Natural killer cell (primary cell): ENCODE measurements around the gene ZCCHC9. TPM values are rescaled to one million over a fixed set of nuclear protein-coding genes. Genes with fewer than 3 reads are reported as not detected.
A peak's percentile ranks its signal among the peaks of the same experiment; 100 is the strongest.

ENCODE experiments used
- ATAC-seq, 3 donors: fragments of 150-1000 bp in 2 of 3; fragments of 200-7000 bp in 1 of 3; cut with Tn5 transposase; 1 replicate in 1 of 3; 2 replicates in 2 of 3; pipeline ENCODE4 v1.10.0; 2021; ENCODE audit warnings: mild to moderate bottlenecking in 2 of 3, moderate library complexity in 2 of 3
- DNase-seq, 2 donors: peaks; one replicate each; pipeline versions ENCODE4 v3.0.0 to v3.0.0-alpha.2; 2013 to 2021; ENCODE audit warnings: mixed read lengths in 1 of 2
- H3K27ac ChIP-seq: one replicate; pipeline ENCODE4 v1.5.1; 2013; ENCODE audit warnings: mild to moderate bottlenecking, low read length
- H3K27me3 ChIP-seq: one replicate; pipeline ENCODE4 v1.6.1; 2013; ENCODE audit warnings: low read length; ENCODE audit not compliant: control insufficient read depth, insufficient read depth
- H3K36me3 ChIP-seq: one replicate; pipeline ENCODE4 v1.6.1; 2013; ENCODE audit warnings: low read length; ENCODE audit not compliant: control insufficient read depth, insufficient read depth
- H3K4me1 ChIP-seq: one replicate; pipeline ENCODE4 v1.6.1; 2013; ENCODE audit warnings: low read length; ENCODE audit not compliant: control insufficient read depth, insufficient read depth
- H3K4me3 ChIP-seq: one replicate; pipeline ENCODE4 v1.5.1; 2013; ENCODE audit warnings: low read length
- H3K9me3 ChIP-seq: one replicate; pipeline ENCODE4 v1.6.1; 2013; ENCODE audit warnings: low read length; ENCODE audit not compliant: control insufficient read depth, insufficient read depth
- H3K27ac Mint-ChIP-seq, 2 donors: one replicate each; pipeline ENCODE4 v1.8.0; 2022; ENCODE audit warnings: mild to moderate bottlenecking in 2 of 2, mixed read lengths in 2 of 2, moderate library complexity in 1 of 2
- H3K27me3 Mint-ChIP-seq, 2 donors: one replicate each; pipeline ENCODE4 v1.8.0; 2022; ENCODE audit warnings: low read depth in 2 of 2, mixed read lengths in 2 of 2
- H3K36me3 Mint-ChIP-seq: one replicate; pipeline ENCODE4 v1.8.0; 2022; ENCODE audit warnings: mixed read lengths
- H3K4me1 Mint-ChIP-seq, 2 donors: one replicate each; pipeline ENCODE4 v1.8.0; 2022; ENCODE audit warnings: mixed read lengths in 2 of 2
- H3K4me3 Mint-ChIP-seq: one replicate; pipeline ENCODE4 v1.8.0; 2022; ENCODE audit warnings: mild to moderate bottlenecking, moderate library complexity, mixed read lengths
- H3K9me3 Mint-ChIP-seq, 2 donors: one replicate each; pipeline ENCODE4 v1.8.0; 2022; ENCODE audit warnings: mixed read lengths in 2 of 2
- CTCF ChIP-seq: fragments of 200-600 bp; IDR thresholded peaks from one replicate; pipeline ENCODE4 v1.8.0; 2022; ENCODE audit warnings: antibody characterized with exemption
- WGBS: methylation state at CpG from one replicate; pipeline ENCODE4 v1.1.7; 2013; ENCODE audit warnings: missing lambda C conversion rate; ENCODE audit not compliant: insufficient coverage; 5-methylcytosine and 5-hydroxymethylcytosine counted together
- intact Hi-C: fragments of 100-400 bp; cut with micrococcal nuclease; formaldehyde crosslinking; loops from one replicate; pipeline ENCODE4 v1.14.2; 2022
- total RNA-seq, 4 donors: library from RNA; stranded (reverse); fragments of 120-200 nt in 1 of 4; gene quantifications; one replicate each; pipeline versions ENCODE4 v1.2.3 to v1.2.4, GENCODE V29; 2013 to 2022

ZCCHC9 gene
- total RNA-seq, 3 donors from 2014 or later (not counting 1 experiment from before 2014, with no cell fraction given) = 9.4 to 10.8 (median 9.8) TPM

DNA sequence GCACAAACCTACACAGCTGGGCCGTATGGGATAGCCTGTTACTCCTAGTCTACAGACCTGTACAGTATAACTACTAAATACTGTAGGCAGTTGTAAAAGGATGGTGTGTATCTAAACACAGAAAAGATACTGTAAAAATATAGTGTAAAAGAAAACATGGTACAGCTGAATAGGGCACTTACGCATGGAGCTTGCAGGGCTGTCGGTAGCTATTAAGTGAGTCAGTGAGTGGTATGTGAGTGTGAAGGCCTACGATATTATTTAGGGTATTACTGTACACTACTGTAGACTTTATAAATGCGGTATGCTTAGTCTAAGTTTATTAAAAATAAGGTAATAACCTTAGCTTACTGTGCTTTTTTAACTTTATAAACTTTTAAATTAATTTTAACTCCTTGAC, 1.2 kb downstream of the ZCCHC9 start:
- no peaks in the 10 kb centered on the region for H3K9me3 Mint-ChIP-seq
- no peak overlapping the region for H3K4me3 ChIP-seq
- 100% methylated on average over 2 of the region's 5 CpGs for WGBS
- no peaks in the 10 kb centered on the region for H3K36me3 ChIP-seq
- peaks cover 27 to 37% of the 10 kb centered on the region in 2 donors for H3K4me1 Mint-ChIP-seq
- TF ChIP-seq CTCF = no peak
- ATAC-seq = no peak
- H3K4me1 ChIP-seq = peaks cover 22% of the 10 kb centered on the region
- peak overlapping the region; percentile 97 to 99 for H3K27ac Mint-ChIP-seq
- intact Hi-C loops = loop anchor here (5.0 kb wide), 1 partner anchor 1775 kb away; the partner anchor contains the start of genes TMEM167A and XRCC4
- no peak for DNase-seq
- peak overlapping the region; percentile 99 for H3K4me3 Mint-ChIP-seq
- H3K9me3 ChIP-seq = no peaks in the 10 kb centered on the region
- no peak overlapping the region for H3K27ac ChIP-seq
- no peaks in the 10 kb centered on the region for H3K36me3 Mint-ChIP-seq
- no peaks in the 10 kb centered on the region for H3K27me3 ChIP-seq
- no peaks in the 10 kb centered on the region for H3K27me3 Mint-ChIP-seq

- peaks cover 27 to 37% of the 10 kb centered on the region in 2 donors for H3K4me1 Mint-ChIP-seq
- peak overlapping the region in 1 of 2 donors; percentile 77 for H3K27ac Mint-ChIP-seq
- H3K9me3 Mint-ChIP-seq = no peaks in the 10 kb centered on the region
- no peaks in the 10 kb centered on the region for H3K36me3 Mint-ChIP-seq
- DNase-seq (no peak), ATAC-seq (no peak)
- H3K4me3 Mint-ChIP-seq = peak overlapping the region; percentile 73
- intact Hi-C loops = loop anchor here (5.0 kb wide), 1 partner anchor 1774 kb away; the partner anchor contains the start of genes TMEM167A and XRCC4
- Histone ChIP-seq H3K4me1 (peaks cover 22% of the 10 kb centered on the region), H3K27ac (no peak overlapping the region), H3K27me3 (no peaks in the 10 kb centered on the region), H3K4me3 (no peak overlapping the region), H3K36me3 (no peaks in the 10 kb centered on the region), H3K9me3 (no peaks in the 10 kb centered on the region)
- H3K27me3 Mint-ChIP-seq = no peaks in the 10 kb centered on the region
- no CpG with 5 or more reads among the region's 1 CpG for WGBS
- TF ChIP-seq CTCF = no peak
Observed at GRCh38 chr5:81303563-81303962, 2.2 kb downstream of the ZCCHC9 start.

- ATAC-seq = no peak
- H3K36me3 Mint-ChIP-seq = no peaks in the 10 kb centered on the region
- no peak overlapping the region for H3K4me3 ChIP-seq
Observed at GRCh38 chr5:81305785-81306184, 4.4 kb downstream of the ZCCHC9 start.

More at GRCh38 chr5:81305785-81306184, 4.4 kb downstream of the ZCCHC9 start:
- Histone ChIP-seq H3K36me3 (peaks cover 14% of the 10 kb centered on the region), H3K4me1 (peaks cover 13% of the 10 kb centered on the region), H3K27ac (no peak overlapping the region), H3K27me3 (no peaks in the 10 kb centered on the region), H3K9me3 (no peaks in the 10 kb centered on the region)
- DNase-seq = no peak
- intact Hi-C loops = no loop called here
- H3K9me3 Mint-ChIP-seq = no peaks in the 10 kb centered on the region
- H3K27ac Mint-ChIP-seq = no peak overlapping the region
- H3K4me3 Mint-ChIP-seq = no peak overlapping the region
- no peaks in the 10 kb centered on the region for H3K27me3 Mint-ChIP-seq
- H3K4me1 Mint-ChIP-seq = peaks cover 13 to 20% of the 10 kb centered on the region in 2 donors
- TF ChIP-seq CTCF = no peak
